Loucy (cell line): ENCODE measurements around the gene PAFAH1B1.

Experiments used
- H2AFZ ChIP-seq: fragments of 200-600 bp; sonication (generic); 2 replicates; pipeline ENCODE4 v1.6.0; 2016; ENCODE audit warnings: antibody characterized with exemption, mild to moderate bottlenecking, low read length, moderate library complexity
- H3F3A ChIP-seq: fragments of 200-600 bp; 2 replicates; pipeline ENCODE4 v1.6.0; 2016; ENCODE audit warnings: antibody characterized with exemption, low read depth, mild to moderate bottlenecking
- H3K27me3 ChIP-seq: fragments of 200-600 bp; sonication (generic); 2 replicates; pipeline ENCODE4 v1.6.1; 2014; ENCODE audit warnings: low read length, mild to moderate bottlenecking; ENCODE audit not compliant: insufficient read depth, poor library complexity, severe bottlenecking
- H3K36me3 ChIP-seq: fragments of 200-600 bp; sonication (generic); 2 replicates; pipeline ENCODE4 v1.6.1; 2016; ENCODE audit warnings: low read length; ENCODE audit not compliant: insufficient read depth
- H3K4me1 ChIP-seq: fragments of 200-600 bp; sonication (generic); 2 replicates; pipeline ENCODE4 v1.5.1; 2014; ENCODE audit warnings: low read length, mild to moderate bottlenecking; ENCODE audit not compliant: insufficient read depth, poor library complexity, severe bottlenecking
- H3K4me2 ChIP-seq: fragments of 200-600 bp; sonication (generic); 2 replicates; pipeline ENCODE4 v1.6.0; 2014; ENCODE audit warnings: antibody characterized with exemption, low read length, low read depth, mild to moderate bottlenecking; ENCODE audit not compliant: poor library complexity, severe bottlenecking
- H3K4me3 ChIP-seq: fragments of 200-600 bp; sonication (generic); 2 replicates; pipeline ENCODE4 v1.5.1; 2014; ENCODE audit warnings: low read length, mild to moderate bottlenecking, mixed read lengths; ENCODE audit not compliant: poor library complexity, severe bottlenecking
- H3K79me2 ChIP-seq: fragments of 200-600 bp; sonication (generic); 2 replicates; pipeline ENCODE4 v1.6.1; 2014; ENCODE audit warnings: low read length; ENCODE audit not compliant: insufficient read depth
- H3K9ac ChIP-seq: fragments of 200-600 bp; sonication (generic); 2 replicates; pipeline ENCODE4 v1.6.0; 2014; ENCODE audit warnings: mild to moderate bottlenecking, low read depth, low read length, moderate library complexity; ENCODE audit not compliant: poor library complexity, severe bottlenecking
- H3K9me2 ChIP-seq: fragments of 200-600 bp; sonication (generic); replicated peaks from 2 replicates; pipeline ENCODE4 v1.6.1; 2016; ENCODE audit warnings: low read depth, low read length, mixed read lengths
- H3K9me3 ChIP-seq: fragments of 200-600 bp; sonication (generic); 2 replicates; pipeline ENCODE4 v1.6.1; 2014; ENCODE audit warnings: mild to moderate bottlenecking, antibody characterized with exemption, low read length, low read depth; ENCODE audit not compliant: insufficient read depth
- H4K20me1 ChIP-seq: fragments of 200-600 bp; sonication (generic); 2 replicates; pipeline ENCODE4 v1.6.0; 2014; ENCODE audit warnings: antibody characterized with exemption, low read length, mild to moderate bottlenecking; ENCODE audit not compliant: insufficient read depth, poor library complexity, severe bottlenecking
- CTCF ChIP-seq: fragments of 200-600 bp; sonication (generic); conservative IDR thresholded peaks from 2 replicates; pipeline ENCODE4 v1.5.1; 2014; ENCODE audit warnings: mild to moderate bottlenecking, antibody characterized with exemption, low read length
- EZH2phosphoT487 ChIP-seq: fragments of 200-600 bp; IDR thresholded peaks from 2 replicates; pipeline ENCODE4 v1.6.1; 2018; ENCODE audit warnings: antibody characterized with exemption, mild to moderate bottlenecking, moderate library complexity, borderline replicate concordance

The PAFAH1B1 gene

GRCh38 chr17:2582493-2582892 lies 11.0 kb upstream of the PAFAH1B1 start:
- Histone ChIP-seq H3K9me3 (no peaks in the 10 kb centered on the region), H3K9ac (no peak overlapping the region), H3K4me1 (no peaks in the 10 kb centered on the region), H3K9me2 (no peaks in the 10 kb centered on the region), H4K20me1 (no peaks in the 10 kb centered on the region), H3K36me3 (no peaks in the 10 kb centered on the region), H3K27me3 (no peaks in the 10 kb centered on the region), H3K79me2 (no peaks in the 10 kb centered on the region), H3K4me3 (no peak overlapping the region), H3K4me2 (no peak overlapping the region), H3F3A (no peaks in the 10 kb centered on the region), H2AFZ (no peak overlapping the region)
- TF ChIP-seq CTCF (no peak), EZH2phosphoT487 (no peak)

- no peaks in the 10 kb centered on the region for H3K9me3 ChIP-seq
- H4K20me1 ChIP-seq = peaks cover 24% of the 10 kb centered on the region
- H3K9ac ChIP-seq = no peak overlapping the region
- H3K4me2 ChIP-seq = no peak overlapping the region
- H3K27me3 ChIP-seq = peaks cover 7% of the 10 kb centered on the region
- TF ChIP-seq CTCF = no peak
- TF ChIP-seq EZH2phosphoT487 = no peak
- H3K4me3 ChIP-seq = no peak overlapping the region
- H3K9me2 ChIP-seq = no peaks in the 10 kb centered on the region
- no peaks in the 10 kb centered on the region for H3K36me3 ChIP-seq
- no peaks in the 10 kb centered on the region for H3F3A ChIP-seq
- H3K4me1 ChIP-seq = peaks cover 17% of the 10 kb centered on the region
- no peak overlapping the region for H2AFZ ChIP-seq
- H3K79me2 ChIP-seq = peaks cover 24% of the 10 kb centered on the region
These were observed 2.3 kb upstream of the PAFAH1B1 start for GRCh38 chr17:2591040-2591640.

- Histone ChIP-seq H3K4me1 (peaks cover 35% of the 10 kb centered on the region), H3K9me2 (no peaks in the 10 kb centered on the region), H3K27me3 (peaks cover 7% of the 10 kb centered on the region), H3K4me2 (peak overlapping the region; percentile 99), H3K9ac (peak overlapping the region; percentile 95), H4K20me1 (peaks cover 51% of the 10 kb centered on the region), H3K79me2 (peaks cover 53% of the 10 kb centered on the region), H3K36me3 (no peaks in the 10 kb centered on the region), H3K9me3 (no peaks in the 10 kb centered on the region), H2AFZ (peak overlapping the region; percentile 84), H3K4me3 (peak overlapping the region; percentile 98), H3F3A (no peaks in the 10 kb centered on the region)
- TF ChIP-seq EZH2phosphoT487 = no peak
These were observed 617 bp downstream of the PAFAH1B1 start for GRCh38 chr17:2593821-2594721.
